NT2/D1 (cell line): ENCODE results near the gene SGCD.

Source experiments
- SUZ12 ChIP-seq: IDR thresholded peaks from 2 replicates; pipeline ENCODE4 v1.6.1; 2011; ENCODE audit not compliant: insufficient read length, insufficient read depth; ENCODE audit errors: extremely low read depth
- YY1 ChIP-seq: IDR thresholded peaks from 2 replicates; pipeline ENCODE4 v1.6.1; 2011; ENCODE audit not compliant: insufficient read length, insufficient read depth
- ZNF274 ChIP-seq: IDR thresholded peaks from 2 replicates; pipeline ENCODE4 v1.6.1; 2011; ENCODE audit warnings: mild to moderate bottlenecking, low read depth, low read length

DNA sequence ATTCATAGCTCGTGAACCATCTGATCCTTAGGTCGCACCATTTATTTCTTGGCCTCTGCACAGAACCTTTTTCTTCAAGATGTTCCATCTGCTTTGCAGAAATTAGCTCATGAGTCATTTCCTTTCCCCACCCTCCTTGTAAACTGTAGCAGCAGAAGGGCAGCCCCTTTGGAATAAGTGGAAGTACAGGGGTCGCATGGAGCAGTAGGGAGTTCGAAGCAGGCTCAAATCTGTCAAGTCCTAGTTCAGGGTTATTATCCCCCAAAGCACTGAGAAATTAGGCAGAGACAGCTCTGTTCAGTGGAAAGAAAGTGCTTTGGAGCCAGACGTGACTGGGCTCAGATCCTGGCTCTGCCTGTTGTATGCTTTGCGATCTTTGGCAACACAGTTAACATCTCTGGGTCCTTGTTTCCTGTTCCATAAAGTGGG, 84.2 kb downstream of the SGCD start:
- no peak for TF ChIP-seq YY1
- no peak for TF ChIP-seq ZNF274
- TF ChIP-seq SUZ12: no peak
